Hepatocyte (in vitro differentiated cells): ENCODE measurements around the gene DACT1. TPM values are rescaled to one million over a fixed set of nuclear protein-coding genes. Genes with fewer than 3 reads are reported as not detected.

Source experiments
- DNase-seq: peaks from one replicate; pipeline ENCODE4 v3.0.0-alpha.2; 2016; ENCODE audit warnings: low spot score
- H2AFZ ChIP-seq: fragments of 200-600 bp; sonication (generic); 2 replicates; pipeline ENCODE4 v1.6.0; 2016; ENCODE audit warnings: antibody characterized with exemption, mild to moderate bottlenecking
- H3K27ac ChIP-seq: fragments of 200-600 bp; sonication (generic); 2 replicates; pipeline ENCODE4 v1.5.1; 2016; ENCODE audit warnings: mild to moderate bottlenecking
- H3K27me3 ChIP-seq: fragments of 200-600 bp; sonication (generic); 2 replicates; pipeline ENCODE4 v1.6.1; 2016
- H3K36me3 ChIP-seq: fragments of 200-600 bp; sonication (generic); replicated peaks from 2 replicates; pipeline ENCODE4 v1.5.1; 2016; ENCODE audit warnings: low read depth; ENCODE audit not compliant: insufficient read depth
- H3K4me1 ChIP-seq: fragments of 200-600 bp; sonication (generic); 2 replicates; pipeline ENCODE4 v1.5.1; 2016; ENCODE audit warnings: mild to moderate bottlenecking, moderate library complexity; ENCODE audit not compliant: insufficient read depth
- H3K4me2 ChIP-seq: fragments of 200-600 bp; sonication (generic); 2 replicates; pipeline ENCODE4 v1.6.0; 2016
- H3K4me3 ChIP-seq: fragments of 200-600 bp; sonication (generic); 2 replicates; pipeline ENCODE4 v1.5.1; 2016; ENCODE audit warnings: mild to moderate bottlenecking
- H3K79me2 ChIP-seq: fragments of 200-600 bp; sonication (generic); 2 replicates; pipeline ENCODE4 v1.6.0; 2017; ENCODE audit warnings: mild to moderate bottlenecking
- H3K9me2 ChIP-seq: fragments of 200-600 bp; sonication (generic); replicated peaks from 2 replicates; pipeline ENCODE4 v1.6.0; 2017; ENCODE audit warnings: mild to moderate bottlenecking; ENCODE audit not compliant: insufficient read depth
- H3K9me3 ChIP-seq: fragments of 200-600 bp; sonication (generic); 2 replicates; pipeline ENCODE4 v1.5.1; 2016; ENCODE audit warnings: low read depth, mild to moderate bottlenecking
- H4K20me1 ChIP-seq: fragments of 200-600 bp; sonication (generic); 2 replicates; pipeline ENCODE4 v1.6.0; 2016; ENCODE audit warnings: mild to moderate bottlenecking; ENCODE audit not compliant: insufficient read depth, poor library complexity, severe bottlenecking
- EZH2 ChIP-seq: fragments of 200-600 bp; sonication (generic); IDR thresholded peaks from 2 replicates; pipeline ENCODE4 v1.6.1; 2016; ENCODE audit warnings: antibody characterized with exemption, mild to moderate bottlenecking, borderline replicate concordance
- EZH2phosphoT487 ChIP-seq: fragments of 200-600 bp; sonication (generic); IDR thresholded peaks from one replicate; pipeline ENCODE4 v1.6.1; 2018; ENCODE audit warnings: antibody characterized with exemption, mild to moderate bottlenecking, low read depth, moderate library complexity; ENCODE audit not compliant: unreplicated experiment, severe bottlenecking
- WGBS: methylation state at CpG from one replicate; pipeline ENCODE4 v1.1.6; 2016; ENCODE audit warnings: low lambda C conversion rate; ENCODE audit errors: missing lambda C conversion rate; 5-methylcytosine and 5-hydroxymethylcytosine counted together
- polyA plus RNA-seq: library from polyadenylated mRNA; unstranded; fragments of >200 nt; fragmentation: Nextera tagmentation; extraction: Ambion mirVana; gene quantifications from 2 replicates; pipeline ENCODE4 v1.2.1, GENCODE V29; 2016
- total RNA-seq: library from RNA; depleted of rRNA; stranded (reverse); fragments of >200 nt; gene quantifications from 2 replicates; pipeline ENCODE4 v1.2.3, GENCODE V29; 2014
- TF ChIP-seq, protein P1 (sequence below): fragments of 200-600 bp; sonication (generic); IDR thresholded peaks from 2 replicates; pipeline ENCODE4 v1.5.1; 2016; ENCODE audit warnings: antibody characterized with exemption, mild to moderate bottlenecking; ENCODE audit not compliant: poor library complexity

DACT1 gene
- total and polyA plus RNA-seq, 2 experiments from 2014 or later: 13.2 to 19.6 TPM

DNA sequence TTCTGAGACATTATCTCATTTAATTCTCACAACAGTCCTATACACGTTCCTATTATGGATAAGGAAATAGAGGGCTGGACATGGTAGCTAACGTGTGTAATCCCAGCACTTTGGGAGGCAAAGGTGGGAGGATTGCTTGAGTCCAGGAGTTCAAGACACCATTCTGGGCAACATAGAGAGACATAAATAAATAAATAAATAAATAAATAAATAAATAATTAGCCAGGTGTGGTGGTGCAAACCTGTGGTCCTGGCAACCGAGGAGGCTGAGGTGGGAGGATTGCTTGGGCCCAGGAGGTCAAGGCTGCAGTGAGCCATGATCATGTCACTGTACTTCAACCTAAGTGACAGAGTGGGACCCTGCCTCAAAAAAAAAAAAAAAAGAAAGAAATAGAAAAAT is 22.6 kb downstream of the DACT1 start:
- no peak overlapping the region for H3K4me2 ChIP-seq
- peaks cover 13% of the 10 kb centered on the region for H3K4me1 ChIP-seq
- H3K27me3 ChIP-seq: no peaks in the 10 kb centered on the region
- H3K36me3 ChIP-seq: no peaks in the 10 kb centered on the region
- no peak overlapping the region for H3K27ac ChIP-seq
- H3K9me2 ChIP-seq: no peaks in the 10 kb centered on the region
- no peaks in the 10 kb centered on the region for H3K9me3 ChIP-seq
- DNase-seq: no peak
- no peaks in the 10 kb centered on the region for H3K79me2 ChIP-seq
- H3K4me3 ChIP-seq: no peak overlapping the region
- H4K20me1 ChIP-seq: no peaks in the 10 kb centered on the region
- no peak overlapping the region for H2AFZ ChIP-seq
- 94% methylated on average over 3 of the region's 3 CpGs for WGBS
- TF ChIP-seq EZH2phosphoT487 (no peak), EZH2 (no peak)
- TF ChIP-seq, protein P1, sequence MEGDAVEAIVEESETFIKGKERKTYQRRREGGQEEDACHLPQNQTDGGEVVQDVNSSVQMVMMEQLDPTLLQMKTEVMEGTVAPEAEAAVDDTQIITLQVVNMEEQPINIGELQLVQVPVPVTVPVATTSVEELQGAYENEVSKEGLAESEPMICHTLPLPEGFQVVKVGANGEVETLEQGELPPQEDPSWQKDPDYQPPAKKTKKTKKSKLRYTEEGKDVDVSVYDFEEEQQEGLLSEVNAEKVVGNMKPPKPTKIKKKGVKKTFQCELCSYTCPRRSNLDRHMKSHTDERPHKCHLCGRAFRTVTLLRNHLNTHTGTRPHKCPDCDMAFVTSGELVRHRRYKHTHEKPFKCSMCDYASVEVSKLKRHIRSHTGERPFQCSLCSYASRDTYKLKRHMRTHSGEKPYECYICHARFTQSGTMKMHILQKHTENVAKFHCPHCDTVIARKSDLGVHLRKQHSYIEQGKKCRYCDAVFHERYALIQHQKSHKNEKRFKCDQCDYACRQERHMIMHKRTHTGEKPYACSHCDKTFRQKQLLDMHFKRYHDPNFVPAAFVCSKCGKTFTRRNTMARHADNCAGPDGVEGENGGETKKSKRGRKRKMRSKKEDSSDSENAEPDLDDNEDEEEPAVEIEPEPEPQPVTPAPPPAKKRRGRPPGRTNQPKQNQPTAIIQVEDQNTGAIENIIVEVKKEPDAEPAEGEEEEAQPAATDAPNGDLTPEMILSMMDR: no peak

DNA sequence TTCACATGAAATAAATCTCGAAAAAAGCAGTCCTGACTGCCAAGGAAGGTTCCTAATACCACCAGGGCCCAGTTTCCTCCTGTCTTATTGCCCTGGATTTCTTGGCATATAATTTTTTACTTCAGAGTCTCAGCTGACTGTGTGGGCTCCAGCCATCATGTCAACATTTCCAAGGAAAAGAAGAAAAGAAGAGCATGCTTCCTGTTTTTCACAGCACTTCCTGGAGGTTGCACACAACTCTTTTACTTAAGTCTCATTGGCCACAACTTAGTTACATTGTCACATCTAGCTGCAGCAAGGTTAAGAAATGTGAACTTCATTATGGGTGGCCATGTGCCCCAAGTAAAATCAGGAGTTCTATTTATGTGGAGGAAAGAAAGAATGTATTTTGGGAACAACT is 24.3 kb downstream of the DACT1 start:
- no peak overlapping the region for H3K4me3 ChIP-seq
- no peak overlapping the region for H3K27ac ChIP-seq
- DNase-seq: no peak
- WGBS: 82% methylated on average over 1 of the region's 1 CpG
- H3K9me3 ChIP-seq: no peaks in the 10 kb centered on the region
- H3K79me2 ChIP-seq: no peaks in the 10 kb centered on the region
- H3K9me2 ChIP-seq: no peaks in the 10 kb centered on the region
- no peaks in the 10 kb centered on the region for H3K27me3 ChIP-seq
- H4K20me1 ChIP-seq: no peaks in the 10 kb centered on the region
- H2AFZ ChIP-seq: no peak overlapping the region
- H3K4me1 ChIP-seq: peaks cover 13% of the 10 kb centered on the region
- H3K36me3 ChIP-seq: no peaks in the 10 kb centered on the region
- H3K4me2 ChIP-seq: no peak overlapping the region
- TF ChIP-seq EZH2phosphoT487 (no peak), EZH2 (no peak)
- TF ChIP-seq, protein P1: no peak

DNA sequence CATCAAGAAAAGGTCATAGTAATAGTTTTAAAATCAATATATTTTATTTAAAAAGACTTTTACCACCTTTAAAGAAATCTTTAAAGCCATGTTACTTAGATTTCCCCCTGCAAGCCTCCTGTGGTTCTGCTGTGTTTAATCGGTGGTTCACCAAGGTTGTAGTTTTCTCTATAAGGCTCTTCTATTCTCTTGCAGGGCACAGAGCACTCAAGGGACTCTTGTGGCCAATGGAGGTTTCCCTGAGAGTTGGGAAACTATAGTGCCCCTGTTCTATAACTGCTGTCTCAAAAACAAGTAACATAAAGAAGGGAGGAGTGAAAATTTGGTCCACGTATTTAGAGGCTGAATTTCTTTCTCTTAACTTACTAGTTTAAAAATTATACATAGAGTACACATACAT is 25.0 kb downstream of the DACT1 start:
- Histone ChIP-seq H3K27ac (no peak overlapping the region), H3K4me1 (peaks cover 13% of the 10 kb centered on the region), H3K4me3 (no peak overlapping the region), H3K9me3 (no peaks in the 10 kb centered on the region), H3K4me2 (no peak overlapping the region), H3K36me3 (no peaks in the 10 kb centered on the region), H3K27me3 (no peaks in the 10 kb centered on the region), H4K20me1 (no peaks in the 10 kb centered on the region), H2AFZ (no peak overlapping the region), H3K79me2 (no peaks in the 10 kb centered on the region), H3K9me2 (no peaks in the 10 kb centered on the region)
- 51% methylated on average over 2 of the region's 2 CpGs for WGBS
- no peak for DNase-seq
- TF ChIP-seq EZH2 (no peak), EZH2phosphoT487 (no peak)
- TF ChIP-seq, protein P1: no peak
